Psoas muscle (tissue), 8 donors: ENCODE measurements around the gene TBC1D4. TPM values are rescaled to one million over a fixed set of nuclear protein-coding genes. Genes with fewer than 3 reads are reported as not detected.
A peak's percentile ranks its signal among the peaks of the same experiment; 100 is the strongest.

ENCODE experiments used
- ATAC-seq, 4 donors: fragments of 200-7000 bp; cut with Tn5 transposase; one replicate each; pipeline ENCODE4 v1.9.1; 2020; ENCODE audit warnings: moderate library complexity in 3 of 4, mild to moderate bottlenecking in 2 of 4
- DNase-seq, 2 donors: peaks; one replicate each; pipeline ENCODE4 v3.0.0-alpha.2; 2020
- H3K27ac ChIP-seq: fragments of 200-600 bp; one replicate; pipeline ENCODE4 v1.8.0; 2022
- H3K27me3 ChIP-seq, 3 donors: fragments of 200-600 bp in 1 of 3; one replicate each; pipeline versions ENCODE4 v1.6.1 to v1.8.0; 2013 to 2022; ENCODE audit warnings: low read length in 2 of 3, mild to moderate bottlenecking in 2 of 3, moderate library complexity in 1 of 3; ENCODE audit not compliant: insufficient read depth in 3 of 3
- H3K36me3 ChIP-seq, 2 donors: fragments of 200-600 bp in 1 of 2; one replicate each; pipeline versions ENCODE4 v1.6.1 to v1.8.0; 2013 to 2022; ENCODE audit warnings: low read depth in 1 of 2, mild to moderate bottlenecking in 1 of 2, moderate library complexity in 1 of 2; ENCODE audit not compliant: insufficient read depth in 1 of 2
- H3K4me1 ChIP-seq: fragments of 200-600 bp; one replicate; pipeline ENCODE4 v1.8.0; 2022
- H3K4me3 ChIP-seq: fragments of 200-600 bp; one replicate; pipeline ENCODE4 v1.8.0; 2022; ENCODE audit warnings: mild to moderate bottlenecking
- H3K9me3 ChIP-seq: fragments of 200-600 bp; one replicate; pipeline ENCODE4 v1.8.0; 2022
- WGBS, 3 donors: extraction: QIAGEN DNeasy Blood & Tissue Kit; methylation state at CpG; one replicate each; pipeline versions ENCODE4 v1.1.6 to v1.1.7; 2013; 5-methylcytosine and 5-hydroxymethylcytosine counted together
- intact Hi-C, 2 donors: fragments of 100-400 bp; cut with DNase I; formaldehyde crosslinking; loops; one replicate each; pipeline versions ENCODE4 v1.11.0 to v1.14.2; 2022
- polyA plus RNA-seq, 3 donors: library from polyadenylated mRNA; stranded (reverse); fragments of 200-250 nt; gene quantifications; one replicate each; pipeline ENCODE4 v1.2.3, GENCODE V29; 2013
- total RNA-seq, 4 donors: library from RNA; stranded (reverse); fragmentation: NEBNext Ultra II Directional in 2 of 4; extraction: Animal tissue kit (Norgen Biotek cat#: 25700) in 2 of 4; gene quantifications; one replicate each; pipeline versions ENCODE4 v1.2.1 to v1.2.4, GENCODE V29; 2021 to 2023
- TF ChIP-seq, protein P1 (sequence below): fragments of 200-600 bp; IDR thresholded peaks from one replicate; pipeline ENCODE4 v1.8.0; 2022; ENCODE audit warnings: antibody characterized with exemption
- donor health status: healthy with polysubstance abuse.
- donor health status: DM: no; HTN: no; CAD: no; lungs with moderate emphysema.
- donor health status: Bipolar disorder and iron deficiency.
- donor health status: healthy.
- donor health status: DM: yes; HTN: yes; CAD: no.
- donor health status: DM: no; HTN: no; CAD: no.
- donor health status: DM: no; HTN: no; CAD: no.
- donor health status: DM: yes; HTN: yes; CAD: no.

The TBC1D4 gene
- total and polyA plus RNA-seq, 7 donors = 3.1 to 127 (median 89.9) TPM

DNA sequence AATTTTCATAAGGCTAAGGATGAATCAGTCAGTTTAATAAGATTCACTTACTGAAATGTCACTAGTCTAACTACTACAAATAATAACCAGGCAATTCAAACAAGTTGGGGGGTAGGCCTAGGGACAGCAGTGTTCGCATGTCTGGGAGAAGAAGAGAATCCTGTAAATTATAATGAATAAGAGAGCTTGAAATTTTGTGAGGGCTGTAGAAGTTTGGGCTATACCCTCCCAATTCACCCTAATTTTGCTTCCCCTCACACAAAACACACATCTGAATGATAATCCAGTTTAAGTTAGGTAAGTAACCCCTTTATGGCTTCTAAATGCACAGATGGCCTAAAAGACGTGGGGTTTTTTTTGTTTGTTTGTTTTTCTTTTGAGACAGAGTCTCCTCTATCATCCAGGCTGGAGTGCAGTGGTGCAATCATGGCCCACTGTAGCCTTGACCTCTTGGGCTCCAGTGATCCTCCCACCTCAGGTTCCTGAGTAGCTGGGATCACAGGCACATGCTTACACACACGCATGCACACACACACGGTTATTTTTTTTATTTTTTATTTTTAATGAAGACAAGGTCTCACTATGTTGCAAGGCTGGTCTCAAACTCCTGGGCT lies 69.9 kb downstream of the TBC1D4 start:
- ATAC-seq (no peak), DNase-seq (no peak)
- WGBS, 3 donors = 75 to 83% (median 80%) methylated on average over 4 of the region's 4 CpGs
- Histone ChIP-seq H3K27ac (peak overlapping the region; percentile 83), H3K36me3 (no peaks in the 10 kb centered on the region), H3K4me3 (no peak overlapping the region), H3K9me3 (no peaks in the 10 kb centered on the region), H3K27me3 (no peaks in the 10 kb centered on the region), H3K4me1 (peaks cover 40% of the 10 kb centered on the region)
- TF ChIP-seq, protein P1, sequence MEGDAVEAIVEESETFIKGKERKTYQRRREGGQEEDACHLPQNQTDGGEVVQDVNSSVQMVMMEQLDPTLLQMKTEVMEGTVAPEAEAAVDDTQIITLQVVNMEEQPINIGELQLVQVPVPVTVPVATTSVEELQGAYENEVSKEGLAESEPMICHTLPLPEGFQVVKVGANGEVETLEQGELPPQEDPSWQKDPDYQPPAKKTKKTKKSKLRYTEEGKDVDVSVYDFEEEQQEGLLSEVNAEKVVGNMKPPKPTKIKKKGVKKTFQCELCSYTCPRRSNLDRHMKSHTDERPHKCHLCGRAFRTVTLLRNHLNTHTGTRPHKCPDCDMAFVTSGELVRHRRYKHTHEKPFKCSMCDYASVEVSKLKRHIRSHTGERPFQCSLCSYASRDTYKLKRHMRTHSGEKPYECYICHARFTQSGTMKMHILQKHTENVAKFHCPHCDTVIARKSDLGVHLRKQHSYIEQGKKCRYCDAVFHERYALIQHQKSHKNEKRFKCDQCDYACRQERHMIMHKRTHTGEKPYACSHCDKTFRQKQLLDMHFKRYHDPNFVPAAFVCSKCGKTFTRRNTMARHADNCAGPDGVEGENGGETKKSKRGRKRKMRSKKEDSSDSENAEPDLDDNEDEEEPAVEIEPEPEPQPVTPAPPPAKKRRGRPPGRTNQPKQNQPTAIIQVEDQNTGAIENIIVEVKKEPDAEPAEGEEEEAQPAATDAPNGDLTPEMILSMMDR = no peak
- intact Hi-C loops = loop anchor here in 1 of 2 donors (5.0 kb wide), 2 partner anchors 35 to 40 kb away; no protein-coding TSS in a partner anchor

GRCh38 chr13:75410207-75410606 lies 71.8 kb downstream of the TBC1D4 start:
- no peaks in the 10 kb centered on the region for H3K27me3 ChIP-seq
- peaks cover 37% of the 10 kb centered on the region for H3K4me1 ChIP-seq
- DNase-seq (peak in 1 of 2 donors; percentile 61), ATAC-seq (peak; percentile 90 to 94 (median 92))
- H3K27ac ChIP-seq = peak overlapping the region; percentile 83
- H3K9me3 ChIP-seq = no peaks in the 10 kb centered on the region
- H3K4me3 ChIP-seq = peak overlapping the region; percentile 48
- intact Hi-C loops = loop anchor here in 1 of 2 donors (5.0 kb wide), 2 partner anchors 37 to 38 kb away; no protein-coding TSS in a partner anchor
- TF ChIP-seq, protein P1 = no peak
- H3K36me3 ChIP-seq = no peaks in the 10 kb centered on the region
- 21 to 50% (median 35%) methylated on average over 7 of the region's 7 CpGs for WGBS, 3 donors

- Histone ChIP-seq H3K36me3 (no peaks in the 10 kb centered on the region), H3K27me3 (no peaks in the 10 kb centered on the region), H3K27ac (peak overlapping the region; percentile 83), H3K4me3 (no peak overlapping the region), H3K4me1 (peaks cover 55% of the 10 kb centered on the region), H3K9me3 (no peaks in the 10 kb centered on the region)
- ATAC-seq (no peak), DNase-seq (no peak)
- TF ChIP-seq, protein P1 = no peak
- intact Hi-C loops = no loop called here
- 86 to 97% (median 91%) methylated on average over 5 of the region's 5 CpGs for WGBS, 3 donors
These were observed 74.0 kb downstream of the TBC1D4 start for GRCh38 chr13:75407998-75408397.

GRCh38 chr13:75407473-75407872 lies 74.5 kb downstream of the TBC1D4 start:
- no peaks in the 10 kb centered on the region for H3K9me3 ChIP-seq
- peak overlapping the region; percentile 83 for H3K27ac ChIP-seq
- DNase-seq = no peak
- peaks cover 58% of the 10 kb centered on the region for H3K4me1 ChIP-seq
- 45 to 81% (median 70%) methylated on average over 4 of the region's 4 CpGs for WGBS, 3 donors
- H3K36me3 ChIP-seq = no peaks in the 10 kb centered on the region
- no peak overlapping the region for H3K4me3 ChIP-seq
- TF ChIP-seq, protein P1 = no peak
- peak in 3 of 4 donors; percentile 39 to 55 (median 43) for ATAC-seq
- no peaks in the 10 kb centered on the region for H3K27me3 ChIP-seq
- intact Hi-C loops = no loop called here
